ENCODE data around the gene KIF12. TPM values are rescaled to one million over a fixed set of nuclear protein-coding genes. Genes with fewer than 3 reads are reported as not detected.

Gene KIF12
- total and polyA plus RNA-seq, 2 donors (not counting 3 experiments of a cell fraction or from before 2014, with no cell fraction given) = 0.46 to 0.97 TPM

DNA sequence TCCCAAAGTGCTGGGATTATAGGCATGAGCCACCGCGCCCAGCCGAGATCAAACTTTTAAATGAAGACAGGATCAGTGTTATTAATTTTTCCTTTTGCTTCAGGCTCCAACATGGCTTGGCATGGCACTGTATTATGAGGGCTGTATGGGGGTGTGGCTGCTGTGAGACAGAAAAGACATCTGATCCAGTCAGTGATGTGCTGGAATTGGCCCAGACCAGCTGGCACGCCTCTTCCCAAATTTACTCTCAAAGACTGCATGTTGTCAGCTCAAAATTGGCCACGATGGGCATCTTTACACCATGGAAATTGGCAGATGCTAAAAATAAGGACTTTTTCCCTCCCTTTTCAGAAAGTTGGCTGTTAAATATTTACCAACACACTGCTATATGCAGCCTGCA is 44.1 kb upstream of the KIF12 start:
- dilution Hi-C loops (cut with MboI; ENCODE audit: extremely low pct_ligation_motif_present, low sequenced_read_pairs) = no loop called here
- intact Hi-C loops (cut with micrococcal nuclease) = no loop called here
- peaks cover 30 to 32% of the 10 kb centered on the region in 2 experiments for H3K27me3 ChIP-seq (ENCODE audit: control insufficient read depth in 2 of 2, insufficient read depth in 2 of 2, low read length in 2 of 2)

More for the DNA sequence above, 44.1 kb upstream of the KIF12 start:
- no peaks in the 10 kb centered on the region for H3K4me1 ChIP-seq (ENCODE audit: control insufficient read depth, extremely low read depth, insufficient read depth, low read length)
- no peak for DNase-seq (ENCODE audit: low read depth, low spot score)
- no peak overlapping the region for H3K27ac ChIP-seq (ENCODE audit: insufficient read depth, low read depth, low read length)
- no peaks in the 10 kb centered on the region for H3K9me1 ChIP-seq (replicated peaks; ENCODE audit: control insufficient read depth, extremely low read depth, insufficient read depth, low read length)
- H3K36me3 ChIP-seq (ENCODE audit: control insufficient read depth in 2 of 2, extremely low read depth in 1 of 2, insufficient read depth in 2 of 2, low read length in 2 of 2) = no peaks in the 10 kb centered on the region
- no peak overlapping the region for H3K9ac ChIP-seq (replicated peaks; ENCODE audit: extremely low read depth, insufficient read depth, low read length)
- ChIA-PET POLR2A (no interaction called here), CTCF (interaction anchor here (1.4 to 5.6 kb wide), 4 partner anchors 12 to 148 kb away, joined by 5 to 27 read pairs (median 10); no protein-coding TSS in a partner anchor)
- H3K79me2 ChIP-seq (ENCODE audit: control insufficient read depth, insufficient read depth, low read length) = no peaks in the 10 kb centered on the region
- H4K20me1 ChIP-seq (replicated peaks; ENCODE audit: control insufficient read depth, extremely low read depth, insufficient read depth, low read length) = no peaks in the 10 kb centered on the region
- no peak overlapping the region for H3K4me2 ChIP-seq (ENCODE audit: insufficient read depth, low read length)
- no peak overlapping the region for H2AFZ ChIP-seq (ENCODE audit: low read depth, low read length)
- BruUV-seq (replicated peaks) = no TSS peak
- FAIRE-seq = no peak
- no peak for TF ChIP-seq FOS (IDR thresholded peaks at IDR 0.05; ENCODE audit: borderline replicate concordance, insufficient read depth, low read length)
- TF ChIP-seq POLR2A (IDR thresholded peaks at IDR 0.05; ENCODE audit: low read depth, low read length) = no peak
- TF ChIP-seq, protein P1, sequence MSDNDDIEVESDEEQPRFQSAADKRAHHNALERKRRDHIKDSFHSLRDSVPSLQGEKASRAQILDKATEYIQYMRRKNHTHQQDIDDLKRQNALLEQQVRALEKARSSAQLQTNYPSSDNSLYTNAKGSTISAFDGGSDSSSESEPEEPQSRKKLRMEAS (IDR thresholded peaks at IDR 0.05; ENCODE audit: insufficient read depth, insufficient read length) = no peak
- TF ChIP-seq GATA2 (IDR thresholded peaks at IDR 0.05; ENCODE audit: insufficient read depth, insufficient read length, low read depth, low read length) = no peak
- no peak for TF ChIP-seq EZH2 (IDR thresholded peaks at IDR 0.05; ENCODE audit: borderline replicate concordance, low read depth, low read length, severe bottlenecking)
- TF ChIP-seq, protein P2, sequence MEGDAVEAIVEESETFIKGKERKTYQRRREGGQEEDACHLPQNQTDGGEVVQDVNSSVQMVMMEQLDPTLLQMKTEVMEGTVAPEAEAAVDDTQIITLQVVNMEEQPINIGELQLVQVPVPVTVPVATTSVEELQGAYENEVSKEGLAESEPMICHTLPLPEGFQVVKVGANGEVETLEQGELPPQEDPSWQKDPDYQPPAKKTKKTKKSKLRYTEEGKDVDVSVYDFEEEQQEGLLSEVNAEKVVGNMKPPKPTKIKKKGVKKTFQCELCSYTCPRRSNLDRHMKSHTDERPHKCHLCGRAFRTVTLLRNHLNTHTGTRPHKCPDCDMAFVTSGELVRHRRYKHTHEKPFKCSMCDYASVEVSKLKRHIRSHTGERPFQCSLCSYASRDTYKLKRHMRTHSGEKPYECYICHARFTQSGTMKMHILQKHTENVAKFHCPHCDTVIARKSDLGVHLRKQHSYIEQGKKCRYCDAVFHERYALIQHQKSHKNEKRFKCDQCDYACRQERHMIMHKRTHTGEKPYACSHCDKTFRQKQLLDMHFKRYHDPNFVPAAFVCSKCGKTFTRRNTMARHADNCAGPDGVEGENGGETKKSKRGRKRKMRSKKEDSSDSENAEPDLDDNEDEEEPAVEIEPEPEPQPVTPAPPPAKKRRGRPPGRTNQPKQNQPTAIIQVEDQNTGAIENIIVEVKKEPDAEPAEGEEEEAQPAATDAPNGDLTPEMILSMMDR (IDR thresholded peaks at IDR 0.05; ENCODE audit: extremely low read depth in 1 of 2, insufficient read depth in 1 of 2, low read depth in 1 of 2, low read length in 2 of 2) = no peak
- TF ChIP-seq MYC (IDR thresholded peaks at IDR 0.05; ENCODE audit: low read depth, low read length) = no peak
- no peak for TF ChIP-seq JUN (IDR thresholded peaks at IDR 0.05; ENCODE audit: borderline replicate concordance, insufficient read depth, insufficient read length, low read depth)
- no peak for TF ChIP-seq POLR2AphosphoS5 (IDR thresholded peaks at IDR 0.05; ENCODE audit: insufficient read depth, low read depth, low read length)
- H3K4me3 ChIP-seq (replicated peaks in 1 of 3; ENCODE audit: insufficient read depth in 1 of 3, low read depth in 1 of 3, low read length in 3 of 3) = no peak overlapping the region
- no peaks in the 10 kb centered on the region for H3K9me3 ChIP-seq (replicated peaks; ENCODE audit: control insufficient read depth, insufficient read depth, low read length)
